Lower leg skin (tissue), 3 donors: ENCODE data around the gene CD47.

Experiments
- CTCF ChIP-seq, 3 donors: fragments of 450-650 bp; IDR thresholded peaks; one replicate each; pipeline ENCODE4 v1.5.1; 2016; ENCODE audit warnings: antibody characterized with exemption in 3 of 3, mild to moderate bottlenecking in 3 of 3, moderate library complexity in 2 of 3
- POLR2A ChIP-seq, 2 donors: fragments of 450-650 bp; IDR thresholded peaks; one replicate each; pipeline ENCODE4 v1.6.1; 2016 to 2017; ENCODE audit warnings: antibody characterized with exemption in 2 of 2, mild to moderate bottlenecking in 1 of 2, moderate library complexity in 1 of 2

- TF ChIP-seq CTCF (IDR thresholded peaks at IDR 0.05) (no peak), POLR2A (IDR thresholded peaks at IDR 0.05) (no peak)
Measured at GRCh38 chr3:108130236-108130635, 39.4 kb upstream of the CD47 start.
